GM19238 (cell line): ENCODE measurements around the gene LYSMD1.

Experiments used
- DNase-seq: peaks from one replicate; pipeline ENCODE4 v3.0.0; 2011; ENCODE audit warnings: low spot score; ENCODE audit not compliant: insufficient read length

The LYSMD1 gene

DNA sequence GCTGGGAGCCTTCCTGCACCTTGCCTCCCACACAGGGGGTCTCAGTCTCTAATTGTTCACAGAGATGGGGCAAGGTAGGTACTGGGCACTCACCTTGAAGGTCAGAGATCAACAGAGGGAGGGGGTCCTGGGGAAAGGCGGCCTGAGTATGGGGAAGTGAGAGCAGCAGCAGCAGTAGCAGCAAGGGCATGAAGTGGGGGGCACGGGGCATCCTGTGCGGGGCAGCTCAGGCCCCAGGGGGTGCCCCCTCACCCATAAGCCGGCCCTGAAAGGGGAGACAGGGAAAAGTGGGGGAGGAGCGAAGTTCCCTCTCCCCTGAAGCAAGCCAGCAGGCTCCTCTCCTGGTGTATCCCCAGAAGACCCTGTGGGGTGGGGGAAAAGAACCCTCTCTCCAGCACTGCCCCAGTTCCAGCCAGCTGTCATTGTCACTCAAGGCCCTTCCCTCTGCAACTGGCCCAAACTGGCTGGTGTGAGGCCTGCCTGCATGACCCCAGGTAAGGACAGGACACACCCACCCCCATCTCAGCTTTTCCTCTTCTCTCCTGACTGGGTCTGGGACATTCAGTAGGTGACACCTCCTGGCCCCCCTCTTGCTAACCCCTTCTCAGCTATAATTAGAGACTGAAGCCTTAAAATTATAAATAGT lies 23.2 kb downstream of the LYSMD1 start:
- DNase-seq: no peak

DNA sequence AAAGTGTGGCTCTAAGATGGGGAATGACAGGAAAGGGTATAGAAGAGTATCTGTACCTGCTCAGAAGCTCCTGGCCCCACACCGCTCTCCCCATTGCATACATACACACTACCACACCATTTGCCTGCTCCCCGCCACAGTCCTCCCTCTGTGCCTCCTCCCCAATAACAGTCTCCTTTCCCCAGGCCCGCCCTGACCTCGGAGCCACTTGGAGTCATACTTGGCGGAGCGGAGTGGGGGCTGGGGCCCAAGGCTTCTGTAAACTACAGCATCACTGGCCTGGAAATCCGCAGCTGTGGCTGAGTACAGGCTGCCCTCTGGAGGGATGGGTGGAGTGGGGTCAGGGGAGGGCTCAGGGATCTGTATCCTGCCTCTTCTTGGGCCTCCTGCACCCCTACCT lies 27.9 kb downstream of the LYSMD1 start:
- DNase-seq: no peak

DNA sequence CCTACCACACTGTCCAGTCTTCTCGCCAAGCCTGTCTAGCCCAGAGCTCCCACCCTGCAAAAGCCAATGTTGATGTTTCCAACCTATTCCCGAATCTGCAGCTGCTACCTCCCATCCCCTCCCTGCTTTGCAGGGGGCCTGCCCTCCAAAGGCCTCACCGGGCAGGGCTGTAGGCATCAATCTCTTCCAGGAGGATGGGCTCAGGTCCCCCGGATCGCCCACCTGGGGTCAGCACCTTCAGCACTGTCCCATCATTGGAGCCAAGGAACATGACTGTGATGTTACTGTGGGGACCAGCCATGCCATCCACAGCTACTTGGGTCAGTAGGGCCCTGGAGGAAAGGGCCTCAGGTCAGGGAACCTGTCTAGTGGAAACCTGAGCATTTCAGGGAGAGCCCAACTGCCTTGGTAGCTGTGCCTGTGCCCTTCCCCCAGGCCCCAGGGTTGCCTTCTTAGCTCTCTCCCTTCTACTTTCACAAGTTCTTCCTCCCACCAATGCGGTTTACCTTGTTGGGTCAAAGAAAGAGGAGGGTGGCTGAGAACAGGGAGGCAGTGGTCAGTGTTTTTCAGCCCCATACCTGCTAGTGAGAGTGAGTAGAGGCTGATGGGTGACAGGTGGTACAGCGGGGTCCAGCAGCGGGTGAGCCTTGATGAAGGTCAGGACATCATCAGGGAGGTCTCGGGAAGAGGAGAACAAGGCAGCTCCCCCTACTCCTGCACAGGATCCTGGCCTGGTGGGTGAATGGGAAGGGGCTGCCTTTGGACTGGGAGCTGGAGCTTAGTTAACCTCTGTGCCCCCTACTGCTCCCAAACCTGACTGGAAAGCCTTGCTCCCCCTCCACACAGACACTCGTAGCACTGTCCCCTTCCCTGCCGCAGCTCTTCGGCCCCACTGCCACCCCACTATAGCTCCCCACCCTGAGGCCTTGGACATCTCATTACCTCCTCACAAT lies 30.0 kb downstream of the LYSMD1 start:
- DNase-seq: no peak

DNA sequence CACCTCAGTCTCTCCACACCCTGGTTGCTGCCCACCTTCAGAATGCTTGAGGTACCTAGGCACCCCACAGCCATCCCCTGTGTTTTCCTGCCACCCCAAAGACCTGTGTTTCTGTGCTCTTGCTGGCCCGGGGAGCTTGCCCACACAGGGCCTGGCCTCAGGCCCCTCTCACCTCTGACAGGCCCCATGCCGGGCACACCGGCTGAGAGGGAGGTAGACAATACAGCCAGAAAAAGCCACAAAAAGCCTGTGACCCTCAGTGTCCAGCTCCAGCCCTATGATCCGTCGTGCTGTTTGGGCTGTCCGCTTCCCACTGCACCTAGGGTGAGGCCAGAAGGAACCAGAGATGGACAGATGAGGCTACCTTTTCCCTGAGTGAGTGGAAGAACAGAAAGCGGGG lies 30.7 kb downstream of the LYSMD1 start:
- DNase-seq: no peak

DNA sequence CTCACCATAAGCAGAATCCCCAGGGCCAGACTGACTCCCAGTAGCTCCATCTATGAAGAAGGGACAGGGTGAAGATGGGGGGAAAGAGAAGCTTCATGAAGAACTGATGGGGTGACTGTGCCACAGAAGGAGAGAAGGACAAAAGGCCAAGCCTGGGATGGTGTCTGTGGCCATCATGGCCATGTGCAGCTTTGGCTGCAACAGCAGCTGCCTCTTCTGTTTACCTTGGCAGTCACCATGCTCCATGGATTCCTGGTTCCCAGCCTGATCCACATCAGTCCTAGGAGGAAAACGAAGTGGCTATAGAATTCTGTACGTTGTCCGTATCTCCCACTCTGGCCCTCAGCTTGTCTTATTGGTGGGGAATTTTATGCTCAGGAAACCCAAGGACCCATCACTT lies 31.3 kb downstream of the LYSMD1 start:
- DNase-seq: no peak

DNA sequence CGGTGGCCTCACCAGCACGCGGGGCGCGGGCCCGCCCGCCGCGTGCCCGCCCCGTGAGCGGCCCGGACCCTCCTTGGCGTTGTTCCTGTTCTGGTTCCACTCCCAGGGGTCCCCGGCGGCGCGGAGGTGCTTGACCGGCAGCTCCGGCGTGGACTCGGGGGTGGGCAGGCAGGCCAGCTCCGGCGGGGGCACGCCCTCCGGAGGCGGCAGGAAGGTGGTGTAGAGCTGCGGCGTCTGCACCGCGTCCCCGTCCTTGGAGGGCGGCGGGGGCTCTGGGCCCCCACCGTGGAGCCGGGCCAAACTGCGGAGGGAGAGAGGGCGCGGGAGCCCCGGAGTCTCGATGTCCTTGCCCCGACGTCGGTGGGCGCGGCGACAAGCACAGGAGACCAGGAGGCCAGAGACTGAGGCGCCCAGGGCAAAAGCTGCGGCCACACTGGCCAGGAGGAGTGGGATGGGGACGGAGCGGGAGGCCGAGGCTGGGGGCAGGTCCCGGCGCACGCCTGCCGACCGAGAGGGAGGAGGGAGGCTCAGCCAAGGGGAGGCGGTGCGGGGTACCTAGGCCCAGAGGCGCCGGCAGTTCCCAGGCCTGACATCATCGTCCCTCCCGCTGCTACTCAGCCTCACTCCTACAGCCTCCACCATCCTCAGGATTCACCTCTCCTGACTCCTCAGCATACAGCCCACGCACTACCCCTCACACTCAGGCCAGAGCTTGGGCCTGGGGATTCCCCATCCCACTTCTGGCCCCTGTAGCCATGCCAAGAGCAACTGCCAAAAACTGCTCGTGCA lies 32.5 kb downstream of the LYSMD1 start:
- DNase-seq: no peak

DNA sequence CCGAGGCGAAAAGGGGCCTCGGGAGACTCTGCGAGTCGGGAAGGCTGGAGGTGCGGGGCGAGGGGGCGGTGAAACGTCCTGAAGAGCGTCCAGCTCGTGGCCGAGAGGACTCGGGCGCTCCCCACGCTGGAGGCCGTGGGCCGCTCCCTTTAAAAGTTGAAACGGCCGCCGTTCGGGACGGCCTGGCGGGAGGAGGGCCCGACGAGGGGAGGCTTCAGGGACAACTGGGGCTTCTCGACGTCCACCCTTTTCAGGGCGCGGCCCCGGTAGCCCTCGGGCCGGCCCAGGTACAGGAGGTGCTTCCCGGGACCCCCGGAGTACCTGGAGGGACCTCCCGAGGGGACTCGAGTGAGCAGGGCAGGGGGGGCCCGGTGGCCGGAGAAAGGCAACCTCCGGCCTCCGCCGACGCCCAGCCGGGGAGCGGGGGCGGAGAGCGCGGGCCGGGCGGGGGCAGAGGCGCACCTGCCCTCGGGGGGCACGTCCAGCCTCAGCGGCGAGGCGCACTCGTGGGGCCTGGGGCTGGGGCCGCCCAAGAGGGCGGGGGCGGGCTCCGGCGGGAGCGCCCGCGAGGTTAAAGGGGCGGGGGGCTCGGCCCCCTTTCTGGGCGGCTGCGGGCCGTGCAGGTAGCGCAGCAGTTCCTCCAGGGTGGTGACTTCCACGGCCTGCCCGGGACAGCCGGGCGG lies 33.2 kb downstream of the LYSMD1 start:
- DNase-seq: no peak

DNA sequence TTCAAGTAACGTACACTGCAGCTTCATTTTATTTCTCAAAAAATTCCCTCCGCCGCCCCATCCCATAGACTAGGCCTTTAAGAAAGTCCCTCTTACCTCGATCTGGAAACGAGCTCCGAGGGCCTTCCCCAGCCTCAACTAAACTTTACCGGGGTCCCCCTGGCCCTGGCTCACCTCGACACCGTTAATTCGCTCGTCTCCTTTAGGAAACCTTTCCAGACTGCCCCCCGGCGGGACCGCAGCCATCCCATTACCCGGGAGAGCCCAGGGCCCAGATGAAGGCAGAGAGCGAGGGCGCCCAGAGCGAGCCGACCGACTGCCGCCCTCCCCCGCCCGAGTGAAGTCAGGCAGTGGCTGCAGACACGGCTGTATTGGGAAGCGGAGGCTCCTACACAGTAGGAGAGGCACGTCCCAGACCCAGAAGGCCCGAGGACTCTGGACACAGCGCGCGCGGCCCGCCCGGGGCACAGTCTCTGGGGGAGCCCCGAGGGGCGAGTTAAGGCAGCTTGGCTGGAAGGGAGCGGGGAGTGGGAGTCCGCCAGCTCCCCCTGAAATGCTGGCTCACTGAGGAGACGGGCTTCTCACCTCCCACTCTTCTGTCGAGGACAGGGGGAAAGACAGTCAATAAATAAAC lies 33.9 kb downstream of the LYSMD1 start:
- no peak for DNase-seq

DNA sequence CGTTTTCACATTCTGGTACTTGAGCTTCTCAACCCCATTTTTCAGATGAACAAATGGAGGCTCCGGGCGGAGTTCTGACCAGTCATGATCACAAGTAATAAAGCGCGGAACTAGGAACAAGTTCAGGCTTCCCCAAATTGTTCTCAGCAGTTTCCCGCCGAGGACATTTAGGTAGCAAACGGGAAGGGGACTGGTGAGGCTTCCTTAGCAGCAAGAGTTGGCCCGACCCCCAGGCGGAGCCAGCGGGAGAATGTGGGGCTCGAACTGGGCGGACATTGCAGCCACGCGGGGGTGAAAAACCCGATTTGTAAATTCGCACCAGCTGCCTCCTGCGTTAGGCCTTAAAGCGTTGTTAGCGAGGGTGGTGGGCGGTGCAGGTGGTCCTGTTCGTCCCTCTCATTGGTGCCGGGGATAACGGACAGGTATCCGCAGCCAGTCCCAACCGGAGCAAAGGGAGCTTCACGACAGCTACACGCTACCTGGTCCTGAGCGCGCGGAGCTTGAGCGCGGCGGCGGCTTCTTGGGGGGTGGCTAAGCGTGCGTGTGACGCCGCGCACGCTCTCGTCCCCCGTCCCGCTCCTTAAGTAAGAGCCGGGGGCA lies 34.6 kb downstream of the LYSMD1 start:
- peak; percentile 95 for DNase-seq

DNA sequence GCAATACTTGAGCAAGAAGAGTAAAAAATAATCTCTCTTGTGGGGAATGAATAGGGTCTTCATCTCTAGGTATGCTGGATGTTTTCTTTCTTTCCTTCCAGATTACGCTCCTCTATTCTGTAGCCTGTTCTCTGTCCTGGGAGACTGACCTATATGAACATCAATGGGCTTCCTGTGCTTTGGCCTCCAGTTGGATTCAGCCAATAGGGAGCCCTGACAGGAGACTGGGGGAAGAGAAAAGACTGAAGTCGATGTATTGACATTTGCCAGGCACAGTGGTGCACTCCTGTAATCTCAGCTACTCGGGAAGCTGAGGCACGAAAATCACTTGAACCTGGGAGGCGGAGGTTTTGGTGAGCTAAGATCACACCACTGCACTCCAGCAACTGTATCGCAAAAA lies 36.9 kb downstream of the LYSMD1 start:
- no peak for DNase-seq

DNA sequence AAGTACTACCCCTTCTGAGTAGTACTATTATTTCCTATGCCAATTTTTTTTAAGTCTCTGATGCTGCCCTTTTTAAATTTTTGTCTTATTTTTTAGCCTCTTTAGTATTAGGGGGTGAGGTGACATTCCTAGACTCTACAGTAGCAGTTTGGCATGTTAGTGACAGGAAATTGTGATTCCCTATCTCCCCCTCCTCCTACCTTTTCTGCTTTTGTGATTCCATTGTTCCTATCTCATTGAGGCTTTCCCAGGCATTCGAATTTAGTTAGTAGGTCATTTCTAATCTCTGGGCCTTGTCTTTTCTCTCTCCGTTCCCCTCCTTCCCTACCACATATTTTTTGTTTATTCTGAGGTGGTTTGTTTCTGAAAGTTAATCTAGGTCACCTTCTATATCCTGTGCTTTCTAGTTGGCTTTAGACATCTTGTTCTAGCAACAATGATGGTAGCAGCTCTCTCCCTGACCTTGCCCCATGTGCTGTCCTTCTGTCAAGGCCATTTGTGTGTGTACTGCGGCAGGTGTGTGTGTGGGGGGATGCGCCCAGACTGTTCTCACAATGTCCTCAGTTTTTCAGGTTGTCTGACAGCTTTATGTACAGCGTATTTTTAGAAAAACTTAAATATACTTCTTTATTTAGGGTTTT lies 40.8 kb downstream of the LYSMD1 start:
- no peak for DNase-seq

DNA sequence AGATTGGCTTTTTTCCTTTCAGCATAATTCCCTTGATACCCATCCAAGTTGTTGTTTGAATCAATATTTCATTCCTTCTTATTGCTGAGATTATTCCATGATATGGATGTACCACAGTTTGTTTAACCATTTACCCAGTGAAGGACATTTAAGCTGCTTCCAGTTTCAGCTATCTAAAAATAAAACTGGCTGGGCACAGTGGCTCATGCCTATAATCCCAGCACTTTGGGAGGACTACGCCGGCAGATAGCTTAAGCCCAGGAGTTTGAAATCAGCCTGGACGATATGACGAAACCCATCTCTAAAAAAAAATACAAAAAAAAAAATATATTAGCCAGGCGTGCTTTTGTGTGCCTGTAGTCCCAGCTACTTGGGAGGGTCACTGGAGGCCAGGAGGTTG lies 51.8 kb downstream of the LYSMD1 start:
- DNase-seq: no peak
